H1 (cell line): ENCODE results near the gene SLC22A31.

ENCODE experiments used
- ASH2L ChIP-seq: fragments of 200-600, 300-600 bp; sonication (generic); IDR thresholded peaks from one replicate; pipeline ENCODE4 v1.7.1; 2017; ENCODE audit warnings: low read length
- BACH1 ChIP-seq: IDR thresholded peaks from 2 replicates; pipeline ENCODE4 v1.6.1; 2012; ENCODE audit warnings: low read length, improper control_type of control experiment
- CEBPB ChIP-seq: IDR thresholded peaks from 2 replicates; pipeline ENCODE4 v1.6.1; 2012; ENCODE audit warnings: low read depth, low read length
- CHD2 ChIP-seq: IDR thresholded peaks from 2 replicates; pipeline ENCODE4 v1.6.1; 2012; ENCODE audit warnings: low read length, improper control_type of control experiment
- EGR1 ChIP-seq: IDR thresholded peaks from 2 replicates; pipeline ENCODE4 v1.6.1; 2011; ENCODE audit warnings: low read depth, low read length, borderline replicate concordance
- POLR2A ChIP-seq, 2 experiments: IDR thresholded peaks; 1 replicate in 1 of 2; 2 replicates in 1 of 2; pipeline ENCODE4 v1.6.1; 2011; ENCODE audit warnings: low read depth in 2 of 2, low read length in 2 of 2, mild to moderate bottlenecking in 2 of 2; ENCODE audit errors: control extremely low read depth in 1 of 2
- SIX5 ChIP-seq: IDR thresholded peaks from 2 replicates; pipeline ENCODE4 v1.6.1; 2011; ENCODE audit warnings: mild to moderate bottlenecking, low read depth, low read length

- no peak for TF ChIP-seq EGR1
- no peak for TF ChIP-seq ASH2L
- TF ChIP-seq BACH1, result no peak
- no peak for TF ChIP-seq POLR2A (IDR thresholded peaks at IDR 0.05; ENCODE audit: control extremely low read depth in 1 of 2, low read depth in 2 of 2, low read length in 2 of 2)
- no peak for TF ChIP-seq CHD2
- TF ChIP-seq CEBPB, result no peak
- TF ChIP-seq SIX5, result no peak
These were observed 12.5 kb downstream of the SLC22A31 start for GRCh38 chr16:89187770-89188392.
